NCI-H2107 treated with DMSO at 0.1 percent for 48 hours (cell line): ENCODE measurements around the gene BCL11B.

ENCODE experiments used
- DNase-seq: peaks from one replicate; lab custom pipeline; 2025; ENCODE audit not compliant: unreplicated experiment; lab: John Stamatoyannopoulos, UW

Gene BCL11B

DNA sequence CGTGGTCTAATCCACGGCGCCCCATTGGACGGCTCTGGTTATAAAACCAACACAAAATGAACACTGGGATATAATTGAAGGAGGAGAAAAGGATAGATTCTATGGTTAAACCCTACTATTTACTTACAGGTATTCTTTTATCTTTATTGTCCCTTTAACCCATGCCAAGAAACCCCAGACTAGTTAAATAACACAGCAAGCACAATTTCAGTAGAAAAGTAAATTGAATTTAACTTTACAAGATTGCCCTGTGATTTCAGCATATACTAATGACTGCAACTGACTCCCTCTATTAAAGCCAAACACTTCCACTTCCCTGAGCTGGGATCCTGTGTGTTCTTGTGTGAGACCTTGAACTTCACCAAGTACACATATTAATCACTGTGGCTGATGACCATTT lies 45.3 kb downstream of the BCL11B start:
- DNase-seq, result no peak

- no peak for DNase-seq
These were observed 46.4 kb downstream of the BCL11B start for GRCh38 chr14:99225436-99226203.

GRCh38 chr14:99224948-99225347 lies 47.0 kb downstream of the BCL11B start:
- no peak for DNase-seq

DNA sequence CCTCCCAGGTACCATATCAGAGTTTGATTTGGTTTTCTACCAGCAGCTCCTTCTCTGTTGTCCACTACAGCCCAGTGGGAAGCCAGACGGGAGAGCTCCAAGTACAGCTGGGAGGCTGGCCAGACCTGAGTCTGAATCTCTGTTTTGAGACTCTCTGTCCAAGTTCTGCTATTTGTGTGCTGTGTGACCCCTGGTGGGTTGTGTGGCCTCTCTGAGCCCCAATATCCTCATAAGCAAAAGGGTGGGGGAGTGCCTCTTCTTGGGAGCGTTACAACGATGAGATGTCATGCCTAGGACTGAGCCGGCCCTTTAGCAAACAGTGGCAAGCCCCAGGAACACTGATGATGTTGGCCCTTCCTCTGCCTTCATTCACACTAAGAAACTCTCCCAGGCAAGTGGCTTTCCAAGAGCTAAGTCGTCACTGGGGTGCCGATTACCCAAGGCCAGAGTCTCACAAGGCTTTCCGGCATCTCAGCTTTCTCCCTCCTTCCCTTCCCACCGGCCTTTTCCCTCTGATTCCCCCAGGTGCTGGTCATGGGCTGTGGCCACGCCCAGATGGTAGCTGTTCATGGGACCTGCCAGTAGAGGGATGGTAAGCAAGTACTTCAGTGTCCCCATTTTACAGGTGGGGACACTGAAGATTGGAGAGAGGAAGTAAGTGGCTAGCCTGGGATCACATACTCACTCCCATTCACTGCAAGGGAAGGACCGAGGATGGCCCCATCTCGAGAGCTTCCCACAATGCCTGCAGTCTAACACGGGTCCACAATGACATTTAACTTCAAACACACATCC lies 47.7 kb downstream of the BCL11B start:
- DNase-seq, result no peak

GRCh38 chr14:99221445-99221844 lies 50.6 kb downstream of the BCL11B start:
- DNase-seq, result no peak

- DNase-seq, result no peak
These were observed 54.7 kb downstream of the BCL11B start for GRCh38 chr14:99217066-99217955.

- no peak for DNase-seq
These were observed 55.8 kb downstream of the BCL11B start for GRCh38 chr14:99216191-99216590.

- DNase-seq, result no peak
These were observed 56.7 kb downstream of the BCL11B start for GRCh38 chr14:99215277-99215676.

DNA sequence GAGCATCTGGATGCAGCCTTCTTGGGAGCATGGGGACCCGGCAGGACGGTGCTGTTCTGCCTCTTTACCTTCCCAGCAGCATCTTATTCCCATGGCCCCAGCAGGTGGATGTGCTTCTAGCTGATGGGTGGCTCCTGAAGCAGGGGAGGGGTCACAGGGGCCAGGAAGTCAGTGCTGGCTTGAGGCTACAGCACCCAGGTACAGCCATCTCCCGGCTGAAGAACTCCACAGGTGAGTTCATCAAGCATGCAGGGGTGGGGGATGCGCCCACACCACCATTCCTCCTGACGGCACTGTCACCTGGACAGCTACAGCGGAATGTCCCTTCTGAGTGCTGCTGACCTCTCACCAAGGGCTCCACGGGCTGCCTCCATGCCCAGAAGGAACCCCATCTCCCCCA lies 57.3 kb downstream of the BCL11B start:
- DNase-seq, result no peak

DNA sequence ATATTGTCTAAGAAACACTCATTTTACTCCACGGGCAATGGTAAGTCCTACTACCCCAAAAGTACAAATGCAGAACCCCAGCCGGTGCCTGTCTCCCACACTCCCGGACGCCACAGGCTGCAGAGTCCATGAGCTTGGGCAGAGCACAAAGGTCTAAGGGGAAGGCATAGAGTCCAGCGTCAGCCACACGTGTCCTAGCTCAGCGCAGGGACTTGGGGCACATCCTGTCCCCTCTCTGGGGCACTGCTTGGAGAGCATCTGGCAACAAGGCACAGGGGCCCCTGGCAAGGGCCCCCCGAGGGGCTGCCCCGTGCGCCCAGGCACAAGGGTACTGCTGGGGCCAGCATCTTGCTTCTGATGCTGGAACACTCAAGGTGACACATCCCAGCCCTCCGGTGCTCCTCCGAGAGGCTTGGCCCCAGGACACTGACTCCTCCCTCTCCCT lies 58.4 kb downstream of the BCL11B start:
- no peak for DNase-seq

DNA sequence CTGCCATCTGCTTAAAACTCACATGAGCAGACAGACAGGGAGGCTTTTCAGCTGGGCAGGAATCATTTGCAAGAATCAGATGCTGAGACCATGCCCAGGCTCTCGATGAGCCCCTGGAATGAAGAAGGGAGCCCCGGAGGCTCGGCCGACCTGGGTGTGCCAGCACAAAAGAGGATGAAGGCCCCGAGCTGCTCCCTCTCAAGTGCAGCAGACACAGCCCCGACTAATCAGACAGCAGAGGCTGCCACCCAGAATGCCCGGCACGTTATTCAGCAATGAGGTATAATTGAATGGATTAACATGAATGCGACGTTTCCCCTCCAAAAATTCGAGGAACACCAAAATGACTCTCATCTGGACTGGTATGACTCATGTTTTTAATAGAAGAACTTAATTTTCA lies 58.9 kb downstream of the BCL11B start:
- no peak for DNase-seq

DNA sequence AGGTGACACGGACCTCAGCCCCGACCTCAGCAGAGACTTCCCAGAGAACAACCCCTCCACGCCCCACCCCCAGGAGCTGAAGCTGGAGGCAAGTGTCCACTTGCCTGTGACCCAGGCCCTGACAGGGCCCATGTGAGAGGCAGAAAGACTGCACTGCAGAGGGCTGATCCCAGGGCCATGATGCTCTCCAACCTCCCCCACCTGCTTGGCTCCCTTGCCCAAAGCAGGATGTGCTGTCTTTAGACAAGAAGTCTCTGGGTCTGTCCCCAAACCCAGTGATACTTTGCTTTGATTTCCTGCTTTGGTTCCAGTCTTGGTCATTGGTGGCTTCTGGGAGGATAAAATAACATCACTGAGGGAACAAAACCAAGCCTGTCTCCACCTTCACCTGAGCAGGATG lies 59.4 kb downstream of the BCL11B start:
- no peak for DNase-seq

GRCh38 chr14:99212199-99212598 lies 59.8 kb downstream of the BCL11B start:
- no peak for DNase-seq

GRCh38 chr14:99211410-99211809 lies 60.6 kb downstream of the BCL11B start:
- no peak for DNase-seq

DNA sequence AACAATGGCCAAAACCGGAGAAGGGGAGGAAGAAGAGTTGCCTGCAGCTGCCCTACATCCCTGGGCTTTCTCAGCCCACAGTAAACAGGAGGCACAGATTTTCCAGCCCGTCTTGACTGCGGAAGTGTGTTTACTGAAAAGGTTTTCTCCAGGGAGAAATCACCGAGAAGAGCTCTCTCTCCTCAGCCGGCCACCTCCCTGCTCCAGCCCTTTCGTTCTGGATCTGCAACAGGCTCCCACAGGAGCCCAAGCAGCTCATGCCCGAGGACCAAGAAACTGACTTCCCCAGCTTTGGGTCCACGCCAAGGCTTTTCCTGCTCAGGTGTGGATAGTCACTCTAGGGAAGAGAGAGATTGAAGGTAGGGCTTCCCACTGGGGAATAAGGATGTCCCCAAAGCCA lies 61.7 kb downstream of the BCL11B start:
- DNase-seq, result no peak

- no peak for DNase-seq
These were observed 62.6 kb downstream of the BCL11B start for GRCh38 chr14:99209409-99209808.

- DNase-seq, result no peak
These were observed 63.7 kb downstream of the BCL11B start for GRCh38 chr14:99208318-99208717.

DNA sequence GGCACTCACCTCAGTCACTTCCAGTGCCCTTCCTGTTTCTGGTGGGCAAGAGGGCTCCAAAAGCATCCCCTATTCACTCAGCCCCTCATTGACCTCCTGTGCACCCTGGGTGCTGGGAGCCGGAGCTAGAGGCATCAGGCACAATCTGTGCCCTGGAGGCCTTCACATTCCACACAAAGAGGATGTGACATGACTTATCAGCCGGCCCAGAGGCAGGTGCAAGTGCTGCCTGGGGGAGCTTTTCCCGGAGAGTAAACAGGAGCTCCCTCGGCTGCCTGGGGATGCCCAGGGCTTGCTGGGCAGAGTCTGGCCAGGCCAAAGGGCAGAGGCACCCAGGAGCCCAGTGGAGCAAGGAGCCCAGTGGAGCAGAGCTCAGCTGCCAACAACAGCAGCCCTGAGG lies 64.5 kb downstream of the BCL11B start:
- no peak for DNase-seq

- DNase-seq, result no peak
These were observed 65.9 kb downstream of the BCL11B start for GRCh38 chr14:99206090-99206489.

DNA sequence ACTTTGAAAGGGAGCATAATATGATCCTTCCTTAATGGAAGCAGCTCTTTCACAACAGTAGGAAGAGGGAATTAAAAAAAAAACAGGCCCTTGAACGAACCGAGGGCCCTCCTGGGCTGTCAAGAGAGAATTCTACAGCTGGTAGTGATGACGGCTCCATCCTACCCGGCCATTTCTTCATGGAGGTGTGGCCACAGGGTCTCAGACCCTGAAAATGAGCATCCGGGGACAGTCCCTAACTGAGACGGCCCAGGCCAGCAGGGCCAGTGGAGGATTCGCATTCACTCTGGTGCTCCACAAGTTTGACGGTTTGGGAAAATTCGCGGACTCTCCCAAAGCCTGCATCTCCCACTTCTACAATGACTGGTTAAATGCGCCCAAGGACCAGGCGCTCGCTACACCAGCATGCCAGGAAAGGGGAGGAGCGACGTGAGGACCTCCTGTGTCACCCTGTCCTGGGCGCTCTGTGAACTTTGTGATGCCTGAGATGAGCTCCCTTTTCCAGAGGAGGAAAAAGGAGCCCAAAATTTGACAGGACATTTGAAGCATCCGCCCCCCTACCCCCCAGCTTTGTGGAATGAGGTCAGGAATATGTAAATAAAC lies 66.8 kb downstream of the BCL11B start:
- DNase-seq, result no peak

DNA sequence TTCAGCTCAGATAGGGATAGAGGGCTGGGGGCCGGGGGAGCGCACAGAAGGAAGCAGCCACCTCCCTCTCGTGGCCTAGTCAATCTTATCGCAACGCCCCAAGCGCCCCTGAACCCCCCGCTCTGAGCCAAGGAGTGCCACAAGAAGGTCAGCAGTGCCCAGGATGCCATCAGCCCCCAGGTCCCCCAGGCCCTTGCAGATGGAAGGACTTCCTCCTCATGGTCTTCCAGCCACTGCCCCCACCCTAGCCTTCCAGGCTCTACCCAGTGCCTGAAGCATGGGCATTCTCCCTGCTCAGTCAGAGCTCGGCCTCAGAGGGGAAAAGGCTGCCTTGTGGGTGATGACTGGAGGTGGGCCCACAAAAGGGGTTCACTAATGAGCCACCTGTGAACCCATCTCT lies 68.2 kb downstream of the BCL11B start:
- no peak for DNase-seq
